KMS-11 (cell line): Measurements from ENCODE around the gene RELT.

Experiments
- H2AFZ ChIP-seq: fragments of 200-600 bp; sonication (generic); 2 replicates; pipeline ENCODE4 v1.6.1; 2016; ENCODE audit warnings: antibody characterized with exemption, mixed run types, low read depth
- H3K27ac ChIP-seq: fragments of 200-600 bp; sonication (generic); 2 replicates; pipeline ENCODE4 v1.6.1; 2016; ENCODE audit warnings: mild to moderate bottlenecking, mixed run types
- H3K27me3 ChIP-seq: fragments of 200-600 bp; sonication (generic); 2 replicates; pipeline ENCODE4 v1.6.1; 2017; ENCODE audit warnings: mild to moderate bottlenecking, low read depth, mixed run types, moderate library complexity; ENCODE audit not compliant: insufficient read depth
- H3K36me3 ChIP-seq: fragments of 200-600 bp; sonication (generic); 2 replicates; pipeline ENCODE4 v1.6.1; 2017; ENCODE audit warnings: mild to moderate bottlenecking, mixed run types; ENCODE audit not compliant: insufficient read depth
- H3K4me1 ChIP-seq: fragments of 200-600 bp; sonication (generic); 2 replicates; pipeline ENCODE4 v1.6.1; 2016; ENCODE audit warnings: mild to moderate bottlenecking, low read depth, mixed run types; ENCODE audit not compliant: poor library complexity, severe bottlenecking
- H3K4me2 ChIP-seq: fragments of 200-600 bp; sonication (generic); 2 replicates; pipeline ENCODE4 v1.7.0; 2016; ENCODE audit warnings: mild to moderate bottlenecking, mixed run types
- H3K4me3 ChIP-seq: fragments of 200-600 bp; sonication (generic); IDR thresholded peaks from 2 replicates; pipeline ENCODE4 v1.6.1; 2017; ENCODE audit warnings: low read depth, low read length, mixed read lengths; ENCODE audit not compliant: insufficient read depth
- H3K79me2 ChIP-seq: fragments of 200-600 bp; sonication (generic); 2 replicates; pipeline ENCODE4 v1.6.1; 2016; ENCODE audit warnings: low read depth, mixed run types; ENCODE audit not compliant: insufficient read depth
- H3K9ac ChIP-seq: fragments of 200-600 bp; sonication (generic); 2 replicates; pipeline ENCODE4 v1.6.1; 2016; ENCODE audit warnings: mild to moderate bottlenecking, mixed run types
- H4K20me1 ChIP-seq: fragments of 200-600 bp; sonication (generic); 2 replicates; pipeline ENCODE4 v1.6.1; 2016; ENCODE audit warnings: mild to moderate bottlenecking, mixed run types; ENCODE audit not compliant: insufficient read depth
- CTCF ChIP-seq: fragments of 200-600 bp; sonication (generic); conservative IDR thresholded peaks from 2 replicates; pipeline ENCODE4 v1.6.1; 2017; ENCODE audit warnings: low read depth, mild to moderate bottlenecking, antibody characterized with exemption, low read length, moderate library complexity, mixed read lengths

RELT gene

GRCh38 chr11:73386016-73386415 lies 9.8 kb downstream of the RELT start:
- H3K27ac ChIP-seq: no peak overlapping the region
- H3K79me2 ChIP-seq: peaks cover 15% of the 10 kb centered on the region; the same call in 1 of the 2 replicates
- H3K36me3 ChIP-seq: no peaks in the 10 kb centered on the region
- H3K27me3 ChIP-seq: no peaks in the 10 kb centered on the region
- TF ChIP-seq CTCF: no peak
- peaks cover 56% of the 10 kb centered on the region for H3K4me1 ChIP-seq
- H2AFZ ChIP-seq: no peak overlapping the region
- H3K9ac ChIP-seq: no peak overlapping the region
- no peak overlapping the region for H3K4me3 ChIP-seq
- H3K4me2 ChIP-seq: no peak overlapping the region
- H4K20me1 ChIP-seq: no peaks in the 10 kb centered on the region

- TF ChIP-seq CTCF: no peak
- Histone ChIP-seq H3K27me3 (no peaks in the 10 kb centered on the region), H3K4me2 (no peak overlapping the region; the same call in 1 of the 2 replicates), H3K9ac (no peak overlapping the region), H3K27ac (no peak overlapping the region), H4K20me1 (no peaks in the 10 kb centered on the region), H3K79me2 (peaks cover 15% of the 10 kb centered on the region; the same call in 1 of the 2 replicates), H2AFZ (no peak overlapping the region), H3K4me1 (peaks cover 56% of the 10 kb centered on the region), H3K36me3 (no peaks in the 10 kb centered on the region), H3K4me3 (no peak overlapping the region)
These were observed 10.3 kb downstream of the RELT start for GRCh38 chr11:73386546-73386945.

DNA sequence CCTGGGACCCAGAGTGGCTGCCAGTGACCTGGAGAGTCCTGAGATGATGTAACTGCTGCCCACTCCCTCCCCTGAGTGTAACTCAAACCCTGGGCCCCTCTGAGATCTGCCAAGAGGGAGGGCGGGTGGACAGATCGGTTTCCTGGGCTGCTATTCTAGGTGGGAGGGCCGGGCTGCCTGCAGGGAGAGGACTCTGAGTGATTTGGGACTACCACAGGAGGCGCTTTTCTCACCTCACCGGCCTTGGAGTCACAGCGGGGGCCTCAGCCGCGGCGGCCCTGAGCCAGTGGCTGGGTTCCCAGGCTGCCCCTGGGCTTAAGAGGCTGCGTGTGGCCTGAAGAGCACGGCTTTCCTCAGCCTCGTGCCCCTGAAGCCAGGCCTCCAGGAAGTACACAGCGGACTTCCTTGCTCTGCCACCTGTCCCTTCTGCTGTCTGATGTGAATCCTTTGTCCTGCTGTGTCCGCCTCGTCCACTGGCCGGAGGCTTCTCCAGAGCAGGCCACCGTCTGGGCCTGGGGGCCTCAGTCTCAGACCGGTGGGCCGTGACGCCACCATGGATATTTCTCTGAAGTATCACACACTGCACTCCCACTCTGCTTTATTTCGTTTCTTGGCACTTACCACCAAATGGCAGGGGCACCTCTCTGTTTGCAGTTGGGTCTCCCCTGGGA lies 11.5 kb downstream of the RELT start:
- no peak overlapping the region for H3K4me2 ChIP-seq
- H3K36me3 ChIP-seq: no peaks in the 10 kb centered on the region
- H3K79me2 ChIP-seq: peaks cover 15% of the 10 kb centered on the region; the same call in 1 of the 2 replicates
- no peaks in the 10 kb centered on the region for H3K27me3 ChIP-seq
- H4K20me1 ChIP-seq: no peaks in the 10 kb centered on the region
- no peak overlapping the region for H2AFZ ChIP-seq
- no peak overlapping the region for H3K27ac ChIP-seq
- no peak overlapping the region for H3K9ac ChIP-seq
- H3K4me3 ChIP-seq: no peak overlapping the region
- no peak for TF ChIP-seq CTCF
- peaks cover 46% of the 10 kb centered on the region for H3K4me1 ChIP-seq

DNA sequence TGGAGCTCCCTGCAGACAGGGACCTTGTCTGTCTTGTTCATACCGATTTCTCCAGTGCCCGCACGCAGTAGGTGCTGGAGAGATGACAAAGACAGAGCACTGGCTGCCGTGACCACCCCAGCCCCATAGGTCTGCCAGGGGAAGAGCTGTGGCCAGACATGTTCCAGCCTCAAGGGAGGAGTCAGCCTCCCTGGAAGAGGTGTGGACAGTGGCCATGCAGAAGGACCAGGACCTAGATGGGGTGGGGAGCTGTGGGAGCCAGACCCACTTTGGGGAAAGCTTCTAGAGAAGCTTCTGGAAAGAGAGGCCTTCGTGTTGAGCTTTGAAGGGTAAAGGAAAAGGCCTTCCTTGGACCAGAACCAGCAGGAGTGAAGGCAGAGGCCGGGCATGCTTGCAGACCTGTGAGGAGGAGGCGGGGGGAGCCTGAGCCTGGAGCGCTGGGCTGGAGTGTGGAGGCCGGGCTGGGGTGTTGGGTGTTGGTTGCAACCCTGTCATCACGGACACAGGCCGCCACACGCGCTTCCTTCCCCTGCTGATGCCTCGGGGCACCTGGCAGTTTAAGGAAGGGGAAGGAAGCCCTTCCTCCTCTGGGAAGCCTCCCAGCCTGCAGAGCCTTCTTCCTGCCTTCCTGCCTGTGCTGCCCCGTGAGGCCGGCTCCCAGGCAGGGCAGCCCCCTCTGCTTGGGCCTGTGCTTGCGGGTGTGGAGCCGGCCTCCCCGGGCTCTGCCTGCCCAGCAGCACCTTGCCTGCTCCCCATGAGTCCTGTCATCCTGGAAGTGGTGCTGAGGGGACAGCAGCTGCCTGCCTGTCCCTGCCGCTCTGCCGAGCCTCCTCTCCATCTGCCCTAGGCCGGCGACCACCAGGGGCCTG lies 12.3 kb downstream of the RELT start:
- peaks cover 39% of the 10 kb centered on the region for H3K4me1 ChIP-seq
- no peaks in the 10 kb centered on the region for H3K36me3 ChIP-seq
- H3K4me3 ChIP-seq: no peak overlapping the region
- no peak overlapping the region for H3K4me2 ChIP-seq
- no peaks in the 10 kb centered on the region for H4K20me1 ChIP-seq
- H3K9ac ChIP-seq: no peak overlapping the region
- no peak for TF ChIP-seq CTCF
- H3K27ac ChIP-seq: no peak overlapping the region
- no peak overlapping the region for H2AFZ ChIP-seq
- H3K27me3 ChIP-seq: no peaks in the 10 kb centered on the region
- H3K79me2 ChIP-seq: peaks cover 15% of the 10 kb centered on the region; the same call in 1 of the 2 replicates
